H1 (cell line): ENCODE data around the gene EPHA5. TPM values are rescaled to one million over a fixed set of nuclear protein-coding genes. Genes with fewer than 3 reads are reported as not detected.

Source experiments
- CTCF ChIA-PET: fragments of 300-600 bp; sonication (Branson Sonifier 250); formaldehyde crosslinking; loops from one replicate; lab custom pipeline; 2021; ENCODE audit not compliant: partially characterized antibody; lab: Charles Lee
- POLR2A ChIA-PET: fragments of 300-600 bp; sonication (Branson Sonifier 250); formaldehyde crosslinking; loops from one replicate; lab custom pipeline; 2021; ENCODE audit warnings: inconsistent platforms; ENCODE audit not compliant: partially characterized antibody; lab: Charles Lee
- DNase-seq, 2 experiments: peaks; one replicate each; pipeline versions ENCODE4 v3.0.0 to v3.0.0-alpha.2; 2010 to 2022; ENCODE audit warnings: low spot score in 2 of 2, low read depth in 1 of 2, mixed read lengths in 1 of 2
- FAIRE-seq: peaks from 2 replicates; lab custom pipeline; 2011; peaks lifted over from hg19 to GRCh38; lab: Jason Lieb, UNC
- H2AFZ ChIP-seq: 2 replicates; pipeline ENCODE4 v1.8.1; 2012; ENCODE audit warnings: low read length, inconsistent platforms
- H2AK5ac ChIP-seq: 2 replicates; pipeline ENCODE4 v1.6.1; 2013; ENCODE audit warnings: low read depth, low read length
- H2BK120ac ChIP-seq: replicated peaks from 2 replicates; pipeline ENCODE3; 2013; ENCODE audit warnings: low read depth, low read length, inconsistent platforms
- H2BK12ac ChIP-seq: 2 replicates; pipeline ENCODE4 v1.6.1; 2013; ENCODE audit warnings: low read depth, low read length
- H2BK15ac ChIP-seq: 2 replicates; pipeline ENCODE4 v1.6.1; 2013; ENCODE audit warnings: low read length
- H2BK20ac ChIP-seq: 2 replicates; pipeline ENCODE4 v1.6.1; 2013; ENCODE audit warnings: low read length
- H2BK5ac ChIP-seq: 2 replicates; pipeline ENCODE4 v1.6.1; 2013; ENCODE audit warnings: low read depth, low read length
- H3K14ac ChIP-seq: 2 replicates; pipeline ENCODE4 v1.6.1; 2013; ENCODE audit warnings: inconsistent platforms; ENCODE audit not compliant: insufficient read length
- H3K18ac ChIP-seq: 2 replicates; pipeline ENCODE4 v1.6.1; 2013; ENCODE audit warnings: low read length; ENCODE audit errors: extremely low read depth
- H3K23ac ChIP-seq: 2 replicates; pipeline ENCODE4 v1.6.1; 2013; ENCODE audit warnings: inconsistent platforms; ENCODE audit not compliant: insufficient read length
- H3K23me2 ChIP-seq: 2 replicates; pipeline ENCODE4 v1.6.1; 2013; ENCODE audit warnings: low read depth, low read length
- H3K27ac ChIP-seq: 2 replicates; pipeline ENCODE4 v1.6.1; 2011; ENCODE audit warnings: low read depth, low read length, inconsistent platforms
- H3K27me3 ChIP-seq, 4 experiments: replicated peaks in 1 of 4; 1 replicate in 1 of 4; 2 replicates in 3 of 4; pipeline versions ENCODE4 v1.6.1 to v1.8.1; 2011 to 2013; ENCODE audit warnings: low read length in 3 of 4, mild to moderate bottlenecking in 3 of 4, inconsistent platforms in 2 of 4, mixed read lengths in 2 of 4, moderate library complexity in 1 of 4; ENCODE audit not compliant: control insufficient read depth in 3 of 4, insufficient read depth in 3 of 4; ENCODE audit errors: extremely low read depth in 1 of 4
- H3K36me3 ChIP-seq, 4 experiments: 2 replicates each; pipeline versions ENCODE4 v1.6.1 to v1.8.1; 2011 to 2013; ENCODE audit warnings: mild to moderate bottlenecking in 4 of 4, low read length in 3 of 4, moderate library complexity in 2 of 4, control low read depth in 1 of 4, inconsistent platforms in 1 of 4; ENCODE audit not compliant: insufficient read depth in 4 of 4, control insufficient read depth in 2 of 4
- H3K4ac ChIP-seq: replicated peaks from 2 replicates; pipeline ENCODE3; 2013; ENCODE audit warnings: low read length, low read depth, mixed read lengths, inconsistent platforms; ENCODE audit not compliant: insufficient read length
- H3K4me1 ChIP-seq, 4 experiments: replicated peaks in 1 of 4; 1 replicate in 1 of 4; 2 replicates in 3 of 4; pipeline versions ENCODE4 v1.6.1 to v1.8.1; 2011 to 2013; ENCODE audit warnings: low read length in 3 of 4, inconsistent platforms in 2 of 4, mixed read lengths in 1 of 4; ENCODE audit not compliant: insufficient read depth in 4 of 4, control insufficient read depth in 3 of 4
- H3K4me2 ChIP-seq, 2 experiments: 2 replicates each; pipeline versions ENCODE4 v1.6.1 to v1.8.1; 2011 to 2013; ENCODE audit warnings: low read depth in 2 of 2, low read length in 2 of 2, control low read depth in 1 of 2, inconsistent platforms in 1 of 2, mild to moderate bottlenecking in 1 of 2; ENCODE audit not compliant: insufficient read depth in 1 of 2
- H3K4me3 ChIP-seq, 4 experiments: fragments of 200-600, 300-600 bp in 1 of 4; sonication (generic), shearing (Covaris generic), sonication (Bioruptor Twin) in 1 of 4; 2 replicates each; pipeline versions ENCODE4 v1.5.1 to v1.8.1; 2011 to 2016; ENCODE audit warnings: low read length in 4 of 4, low read depth in 3 of 4, control low read depth in 2 of 4, inconsistent platforms in 2 of 4, mild to moderate bottlenecking in 2 of 4, mixed read lengths in 1 of 4, moderate library complexity in 1 of 4; ENCODE audit not compliant: insufficient read depth in 2 of 4; ENCODE audit errors: extremely low read depth in 1 of 4
- H3K56ac ChIP-seq: replicated peaks from 2 replicates; pipeline ENCODE3; 2013; ENCODE audit warnings: low read depth, mild to moderate bottlenecking, mixed read lengths, low read length, inconsistent platforms; ENCODE audit not compliant: insufficient read length
- H3K79me1 ChIP-seq: 2 replicates; pipeline ENCODE4 v1.6.1; 2013; ENCODE audit warnings: low read depth, low read length, control low read depth
- H3K79me2 ChIP-seq, 2 experiments: 2 replicates each; pipeline versions ENCODE4 v1.6.1 to v1.8.1; 2012 to 2013; ENCODE audit warnings: low read length in 2 of 2, mild to moderate bottlenecking in 2 of 2, inconsistent platforms in 1 of 2; ENCODE audit not compliant: insufficient read depth in 2 of 2, control insufficient read depth in 1 of 2
- H3K9ac ChIP-seq, 4 experiments: replicated peaks in 1 of 4; 1 replicate in 1 of 4; 2 replicates in 3 of 4; pipeline versions ENCODE4 v1.6.1 to v1.8.1; 2011 to 2013; ENCODE audit warnings: low read depth in 3 of 4, low read length in 3 of 4, control low read depth in 2 of 4, mild to moderate bottlenecking in 2 of 4, moderate library complexity in 2 of 4, inconsistent platforms in 1 of 4; ENCODE audit errors: extremely low read depth in 1 of 4
- H3K9me3 ChIP-seq, 2 experiments: 2 replicates each; pipeline versions ENCODE4 v1.6.1 to v1.8.1; 2012 to 2013; ENCODE audit warnings: mild to moderate bottlenecking in 2 of 2, moderate library complexity in 2 of 2, control low read depth in 1 of 2, inconsistent platforms in 1 of 2, low read depth in 1 of 2, low read length in 1 of 2, mixed read lengths in 1 of 2; ENCODE audit not compliant: insufficient read depth in 2 of 2
- H4K20me1 ChIP-seq, 2 experiments: replicated peaks in 1 of 2; 2 replicates each; pipeline versions ENCODE3 to v1.8.1; 2011 to 2013; ENCODE audit warnings: inconsistent platforms in 2 of 2, low read length in 2 of 2, mild to moderate bottlenecking in 1 of 2; ENCODE audit not compliant: insufficient read depth in 2 of 2, control insufficient read depth in 1 of 2
- H4K5ac ChIP-seq: 2 replicates; pipeline ENCODE4 v1.6.1; 2013; ENCODE audit warnings: low read length, low read depth, mixed read lengths, inconsistent platforms; ENCODE audit not compliant: insufficient read length
- H4K8ac ChIP-seq: 2 replicates; pipeline ENCODE4 v1.8.0; 2013; ENCODE audit warnings: mild to moderate bottlenecking, moderate library complexity, low read length, inconsistent platforms; ENCODE audit not compliant: insufficient read depth; ENCODE audit errors: extremely low read depth
- H4K91ac ChIP-seq: replicated peaks from 2 replicates; pipeline ENCODE3; 2013; ENCODE audit warnings: low read length, mixed read lengths, inconsistent platforms; ENCODE audit not compliant: insufficient read length
- WGBS, 2 experiments: shearing (Covaris generic) in 1 of 2; methylation state at CpG; one replicate each; pipeline versions ENCODE4 v1.1.6 to v1.1.7; 2013 to 2015; ENCODE audit warnings: low lambda C conversion rate in 2 of 2, mixed read lengths in 2 of 2, inconsistent platforms in 1 of 2, low coverage in 1 of 2, missing lambda C conversion rate in 1 of 2; ENCODE audit not compliant: insufficient replicate concordance in 2 of 2, insufficient coverage in 1 of 2, insufficient read length in 1 of 2; ENCODE audit errors: extremely low coverage in 1 of 2, missing lambda C conversion rate in 1 of 2; 5-methylcytosine and 5-hydroxymethylcytosine counted together
- polyA plus RNA-seq, 7 experiments: library from polyadenylated mRNA; depleted of rRNA in 3 of 7; stranded (reverse) in 5 of 7; unstranded in 2 of 7; fragments of >200 nt in 5 of 7; fragments of 200-250 nt in 2 of 7; gene quantifications; 1 replicate in 5 of 7; 2 replicates in 1 of 7; 4 replicates in 1 of 7; pipeline versions ENCODE4 v1.2.1 to v1.2.3, GENCODE V29; 2011 to 2013; ENCODE audit warnings: missing spikeins in 2 of 7, mixed read lengths in 2 of 7
- total RNA-seq: library from RNA; stranded (reverse); fragmentation: NEBNext Ultra II Directional; extraction: Animal tissue kit (Norgen Biotek cat#: 25700); gene quantifications from 2 replicates; pipeline ENCODE4 v1.2.1, GENCODE V29; 2021

The EPHA5 gene
- total and polyA plus RNA-seq, 2 of the 8 experiments (the other 6 are each of a cell fraction or from before 2014, with no cell fraction given) = 0.03 to 0.11 TPM

- no peak for DNase-seq
- H3K4me2 ChIP-seq = no peak overlapping the region
Measured at GRCh38 chr4:65383589-65384305, 286.5 kb downstream of the EPHA5 start.

More at GRCh38 chr4:65383589-65384305, 286.5 kb downstream of the EPHA5 start:
- Histone ChIP-seq H3K14ac (no peak overlapping the region), H3K4me1 (no peaks in the 10 kb centered on the region), H2BK5ac (no peak overlapping the region), H3K23ac (no peak overlapping the region), H2AK5ac (no peak overlapping the region), H3K18ac (no peak overlapping the region), H2BK12ac (no peak overlapping the region), H4K20me1 (no peaks in the 10 kb centered on the region), H3K79me2 (no peaks in the 10 kb centered on the region), H2BK15ac (no peak overlapping the region), H3K4me3 (no peak overlapping the region), H2AFZ (no peak overlapping the region), H3K4ac (no peak overlapping the region), H2BK20ac (no peak overlapping the region), H3K36me3 (no peaks in the 10 kb centered on the region), H4K5ac (no peak overlapping the region), H3K56ac (no peak overlapping the region), H3K27ac (no peak overlapping the region), H3K27me3 (no peaks in the 10 kb centered on the region), H3K23me2 (no peaks in the 10 kb centered on the region), H3K9ac (no peak overlapping the region), H3K9me3 (no peaks in the 10 kb centered on the region), H3K79me1 (no peaks in the 10 kb centered on the region), H2BK120ac (no peak overlapping the region), H4K91ac (no peak overlapping the region), H4K8ac (no peak overlapping the region)
- ChIA-PET CTCF (interaction anchor here (0.6 to 1.6 kb wide), 2 partner anchors 10 to 351 kb away, joined by 3 read pairs; no protein-coding TSS in a partner anchor), POLR2A (no interaction called here)
- FAIRE-seq = no peak
- 91% methylated on average over 6 of the region's 6 CpGs; no CpG with 5 or more reads in 1 of the 2 experiments for WGBS, 2 experiments
